Bronchial epithelial cell (primary cell): ENCODE data around the gene HOXD3. TPM values are rescaled to one million over a fixed set of nuclear protein-coding genes. Genes with fewer than 3 reads are reported as not detected.

ENCODE experiments used
- DNase-seq: peaks from one replicate; pipeline ENCODE4 v3.0.0-alpha.2; 2010; ENCODE audit warnings: low read depth
- FAIRE-seq: peaks from 2 replicates; lab custom pipeline; 2011; peaks lifted over from hg19 to GRCh38; lab: Jason Lieb, UNC
- H3K27me3 ChIP-seq: 2 replicates; pipeline ENCODE4 v1.5.1; 2011; ENCODE audit warnings: low read length; ENCODE audit not compliant: control insufficient read depth, insufficient read depth
- H3K36me3 ChIP-seq: 2 replicates; pipeline ENCODE4 v1.5.1; 2011; ENCODE audit warnings: low read length; ENCODE audit not compliant: control insufficient read depth, insufficient read depth
- H3K4me3 ChIP-seq: 2 replicates; pipeline ENCODE4 v1.5.1; 2011; ENCODE audit warnings: mild to moderate bottlenecking, low read depth, low read length, control low read depth
- CTCF ChIP-seq: IDR thresholded peaks from 2 replicates; pipeline ENCODE4 v1.5.1; 2011; ENCODE audit warnings: mild to moderate bottlenecking, moderate library complexity, low read length, control low read depth, inconsistent platforms; ENCODE audit not compliant: insufficient read depth, severe bottlenecking
- total RNA-seq: library from RNA; depleted of rRNA; stranded (reverse); fragments of >200 nt; gene quantifications from 2 replicates; pipeline ENCODE4 v1.2.1, GENCODE V29; 2014

The HOXD3 gene
- total RNA-seq, 1 donor from 2014 or later, result not detected

- H3K4me3 ChIP-seq, result no peak overlapping the region
- DNase-seq (no peak), FAIRE-seq (no peak)
- TF ChIP-seq CTCF, result no peak
- no peaks in the 10 kb centered on the region for H3K36me3 ChIP-seq
- H3K27me3 ChIP-seq, result peaks cover 39% of the 10 kb centered on the region
These were observed 32.9 kb downstream of the HOXD3 start for GRCh38 chr2:176189681-176190641.

GRCh38 chr2:176192351-176192750 lies 35.2 kb downstream of the HOXD3 start:
- DNase-seq, result no peak
- peaks cover 34% of the 10 kb centered on the region for H3K27me3 ChIP-seq
- no peak for FAIRE-seq
- H3K36me3 ChIP-seq, result no peaks in the 10 kb centered on the region
- H3K4me3 ChIP-seq, result no peak overlapping the region
- TF ChIP-seq CTCF, result no peak

DNA sequence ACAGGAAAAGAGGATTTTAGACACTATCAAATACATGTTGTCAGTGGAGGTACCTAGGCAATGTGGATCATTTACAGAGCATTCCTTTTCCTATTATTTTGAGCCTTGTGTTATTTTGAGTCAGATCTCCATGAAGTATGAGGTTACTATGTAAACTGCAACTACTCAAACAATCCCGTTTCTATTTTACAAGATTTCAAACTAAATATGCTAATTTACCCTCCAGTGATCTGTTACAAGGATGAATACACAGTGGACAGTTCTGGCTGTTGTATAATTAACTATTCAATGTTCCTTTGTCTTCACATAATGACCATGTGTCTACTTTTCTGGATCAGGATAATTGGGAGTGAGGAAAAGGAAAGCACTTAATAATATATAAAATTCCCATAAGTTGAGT lies 35.9 kb downstream of the HOXD3 start:
- H3K36me3 ChIP-seq, result no peaks in the 10 kb centered on the region
- no peak overlapping the region for H3K4me3 ChIP-seq
- peaks cover 27% of the 10 kb centered on the region for H3K27me3 ChIP-seq
- no peak for TF ChIP-seq CTCF
- FAIRE-seq (no peak), DNase-seq (no peak)

DNA sequence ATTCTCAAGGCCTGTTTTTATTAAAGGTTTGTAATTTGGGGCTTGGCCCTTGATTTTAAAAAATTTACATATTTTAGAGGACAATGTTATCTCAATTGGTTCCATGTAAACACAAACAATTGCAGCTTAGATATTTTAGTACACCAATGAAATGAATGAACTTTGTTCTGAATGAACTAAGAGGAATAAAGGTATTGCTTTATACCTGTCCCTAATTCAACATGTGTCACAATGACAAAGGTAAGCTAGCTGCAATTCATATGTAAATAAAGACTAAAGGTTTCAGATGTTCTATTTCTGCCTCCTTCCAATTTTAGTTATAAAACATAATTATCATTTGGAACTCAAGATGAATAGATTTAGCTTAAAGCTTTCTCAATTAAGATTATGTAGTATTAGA lies 42.8 kb downstream of the HOXD3 start:
- TF ChIP-seq CTCF, result no peak
- no peak for DNase-seq
- Histone ChIP-seq H3K4me3 (no peak overlapping the region), H3K27me3 (no peaks in the 10 kb centered on the region), H3K36me3 (no peaks in the 10 kb centered on the region)
- FAIRE-seq, result no peak

DNA sequence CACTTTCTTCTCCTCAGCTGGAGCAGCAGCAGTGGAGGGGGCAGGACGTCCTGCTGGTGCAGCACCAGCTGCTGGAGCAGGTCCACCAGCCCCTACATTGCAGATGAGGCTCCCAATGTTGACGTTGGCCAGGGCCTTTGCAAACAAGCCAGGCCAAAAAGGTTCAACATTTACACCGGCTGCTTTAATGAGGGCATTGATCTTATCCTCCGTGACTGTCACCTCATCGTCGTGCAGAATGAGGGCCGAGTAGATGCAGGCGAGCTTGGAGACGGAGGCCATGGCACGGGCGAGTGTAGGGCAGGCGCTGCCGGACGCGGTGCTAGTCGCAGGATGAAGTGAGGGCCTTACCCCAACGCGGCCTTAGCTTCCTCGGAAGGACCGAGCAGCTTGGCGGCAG lies 43.9 kb downstream of the HOXD3 start:
- peak; percentile 89 for FAIRE-seq
- no peaks in the 10 kb centered on the region for H3K27me3 ChIP-seq
- no peak for TF ChIP-seq CTCF
- no peak for DNase-seq
- H3K4me3 ChIP-seq, result no peak overlapping the region
- no peaks in the 10 kb centered on the region for H3K36me3 ChIP-seq

- TF ChIP-seq CTCF, result no peak
- H3K4me3 ChIP-seq, result no peak overlapping the region
- no peaks in the 10 kb centered on the region for H3K27me3 ChIP-seq
- FAIRE-seq (no peak), DNase-seq (no peak)
- no peaks in the 10 kb centered on the region for H3K36me3 ChIP-seq
These were observed 45.4 kb downstream of the HOXD3 start for GRCh38 chr2:176202491-176202890.
